Measurements from ENCODE around the gene SPATA21. TPM values are rescaled to one million over a fixed set of nuclear protein-coding genes. Genes with fewer than 3 reads are reported as not detected.

Gene SPATA21
- total RNA-seq, 1 experiment from 2014 or later: not detected

GRCh38 chr1:16425125-16426025 lies 11.8 kb downstream of the SPATA21 start:
- no peaks in the 10 kb centered on the region for H3K36me3 Mint-ChIP-seq
- H3K4me1 Mint-ChIP-seq: peaks cover 5% of the 10 kb centered on the region
- H3K4me3 Mint-ChIP-seq: no peak overlapping the region
- H3K27ac Mint-ChIP-seq: no peak overlapping the region
- ChIA-PET POLR2A (interaction anchor here (1.5 kb wide), 1 partner anchor 15 kb away, joined by 5 read pairs; the partner anchor contains the start of gene NECAP2), CTCF (interaction anchor here (0.7 to 1.4 kb wide), 5 partner anchors 14 to 73 kb away, joined by 3 to 6 read pairs (median 3); partner anchors contain the start of genes FBXO42 and NECAP2)
- ATAC-seq (no peak), DNase-seq (ENCODE audit: low spot score) (no peak)
- no peaks in the 10 kb centered on the region for H3K9me3 Mint-ChIP-seq
- H3K27me3 Mint-ChIP-seq (ENCODE audit: low read depth): no peaks in the 10 kb centered on the region; the same call in 1 of the 2 replicates
- TF ChIP-seq ATF2 (CRISPR knock-in tag; IDR thresholded peaks at IDR 0.05; ENCODE audit: borderline replicate concordance, low read depth) (no peak), ZNF416 (CRISPR knock-in tag; IDR thresholded peaks at IDR 0.05) (no peak), NR3C1 (CRISPR knock-in tag; conservative IDR thresholded peaks at IDR 0.05; ENCODE audit: low read depth) (no peak), GRHL2 (CRISPR knock-in tag; IDR thresholded peaks at IDR 0.05; ENCODE audit: insufficient replicate concordance, severe bottlenecking) (no peak), ZNF512 (CRISPR knock-in tag; IDR thresholded peaks at IDR 0.05; ENCODE audit: borderline replicate concordance) (no peak), ETV6 (CRISPR knock-in tag; IDR thresholded peaks at IDR 0.05) (no peak)
- TF ChIP-seq, protein P1, sequence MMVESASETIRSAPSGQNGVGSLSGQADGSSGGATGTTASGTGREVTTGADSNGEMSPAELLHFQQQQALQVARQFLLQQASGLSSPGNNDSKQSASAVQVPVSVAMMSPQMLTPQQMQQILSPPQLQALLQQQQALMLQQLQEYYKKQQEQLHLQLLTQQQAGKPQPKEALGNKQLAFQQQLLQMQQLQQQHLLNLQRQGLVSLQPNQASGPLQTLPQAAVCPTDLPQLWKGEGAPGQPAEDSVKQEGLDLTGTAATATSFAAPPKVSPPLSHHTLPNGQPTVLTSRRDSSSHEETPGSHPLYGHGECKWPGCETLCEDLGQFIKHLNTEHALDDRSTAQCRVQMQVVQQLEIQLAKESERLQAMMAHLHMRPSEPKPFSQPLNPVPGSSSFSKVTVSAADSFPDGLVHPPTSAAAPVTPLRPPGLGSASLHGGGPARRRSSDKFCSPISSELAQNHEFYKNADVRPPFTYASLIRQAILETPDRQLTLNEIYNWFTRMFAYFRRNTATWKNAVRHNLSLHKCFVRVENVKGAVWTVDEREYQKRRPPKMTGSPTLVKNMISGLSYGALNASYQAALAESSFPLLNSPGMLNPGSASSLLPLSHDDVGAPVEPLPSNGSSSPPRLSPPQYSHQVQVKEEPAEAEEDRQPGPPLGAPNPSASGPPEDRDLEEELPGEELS (CRISPR knock-in tag; IDR thresholded peaks at IDR 0.05): no peak
- TF ChIP-seq, protein P2, sequence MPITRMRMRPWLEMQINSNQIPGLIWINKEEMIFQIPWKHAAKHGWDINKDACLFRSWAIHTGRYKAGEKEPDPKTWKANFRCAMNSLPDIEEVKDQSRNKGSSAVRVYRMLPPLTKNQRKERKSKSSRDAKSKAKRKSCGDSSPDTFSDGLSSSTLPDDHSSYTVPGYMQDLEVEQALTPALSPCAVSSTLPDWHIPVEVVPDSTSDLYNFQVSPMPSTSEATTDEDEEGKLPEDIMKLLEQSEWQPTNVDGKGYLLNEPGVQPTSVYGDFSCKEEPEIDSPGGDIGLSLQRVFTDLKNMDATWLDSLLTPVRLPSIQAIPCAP (CRISPR knock-in tag; IDR thresholded peaks at IDR 0.05): no peak

DNA sequence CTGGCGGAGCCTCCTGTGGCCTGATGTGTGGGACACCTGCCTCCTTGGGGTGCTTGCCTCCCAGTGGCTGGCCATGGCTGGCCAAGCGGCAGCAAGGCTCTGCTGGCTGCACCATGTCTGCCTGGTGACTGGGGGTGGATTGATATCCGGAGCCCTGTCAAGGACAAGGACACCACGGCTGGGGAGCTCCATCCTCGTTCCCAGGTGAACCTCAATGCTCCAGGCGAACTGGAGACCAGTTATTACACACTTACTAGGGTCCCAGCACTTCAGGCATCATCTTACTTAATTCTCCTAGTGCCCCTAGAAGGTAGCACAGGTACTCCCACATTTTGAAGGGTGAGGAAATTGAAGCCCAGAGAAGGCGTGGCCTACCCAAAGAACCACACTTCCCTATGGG lies 15.2 kb downstream of the SPATA21 start:
- no peaks in the 10 kb centered on the region for H3K9me3 Mint-ChIP-seq
- ATAC-seq: no peak
- CTCF ChIA-PET: interaction anchor here (0.6 kb wide), 1 partner anchor 17 kb away, joined by 5 read pairs; no protein-coding TSS in a partner anchor
- peaks cover 12% of the 10 kb centered on the region for H3K4me1 Mint-ChIP-seq
- no peak overlapping the region for H3K27ac Mint-ChIP-seq
- H3K4me3 Mint-ChIP-seq: no peak overlapping the region
- POLR2A ChIA-PET: no interaction called here
- H3K27me3 Mint-ChIP-seq (ENCODE audit: low read depth): no peaks in the 10 kb centered on the region; the same call in 1 of the 2 replicates
- TF ChIP-seq CBFB (CRISPR knock-in tag; IDR thresholded peaks at IDR 0.05; ENCODE audit: low read depth) (no peak), ZNF512 (CRISPR knock-in tag; IDR thresholded peaks at IDR 0.05; ENCODE audit: borderline replicate concordance) (no peak)
- TF ChIP-seq, protein P3, sequence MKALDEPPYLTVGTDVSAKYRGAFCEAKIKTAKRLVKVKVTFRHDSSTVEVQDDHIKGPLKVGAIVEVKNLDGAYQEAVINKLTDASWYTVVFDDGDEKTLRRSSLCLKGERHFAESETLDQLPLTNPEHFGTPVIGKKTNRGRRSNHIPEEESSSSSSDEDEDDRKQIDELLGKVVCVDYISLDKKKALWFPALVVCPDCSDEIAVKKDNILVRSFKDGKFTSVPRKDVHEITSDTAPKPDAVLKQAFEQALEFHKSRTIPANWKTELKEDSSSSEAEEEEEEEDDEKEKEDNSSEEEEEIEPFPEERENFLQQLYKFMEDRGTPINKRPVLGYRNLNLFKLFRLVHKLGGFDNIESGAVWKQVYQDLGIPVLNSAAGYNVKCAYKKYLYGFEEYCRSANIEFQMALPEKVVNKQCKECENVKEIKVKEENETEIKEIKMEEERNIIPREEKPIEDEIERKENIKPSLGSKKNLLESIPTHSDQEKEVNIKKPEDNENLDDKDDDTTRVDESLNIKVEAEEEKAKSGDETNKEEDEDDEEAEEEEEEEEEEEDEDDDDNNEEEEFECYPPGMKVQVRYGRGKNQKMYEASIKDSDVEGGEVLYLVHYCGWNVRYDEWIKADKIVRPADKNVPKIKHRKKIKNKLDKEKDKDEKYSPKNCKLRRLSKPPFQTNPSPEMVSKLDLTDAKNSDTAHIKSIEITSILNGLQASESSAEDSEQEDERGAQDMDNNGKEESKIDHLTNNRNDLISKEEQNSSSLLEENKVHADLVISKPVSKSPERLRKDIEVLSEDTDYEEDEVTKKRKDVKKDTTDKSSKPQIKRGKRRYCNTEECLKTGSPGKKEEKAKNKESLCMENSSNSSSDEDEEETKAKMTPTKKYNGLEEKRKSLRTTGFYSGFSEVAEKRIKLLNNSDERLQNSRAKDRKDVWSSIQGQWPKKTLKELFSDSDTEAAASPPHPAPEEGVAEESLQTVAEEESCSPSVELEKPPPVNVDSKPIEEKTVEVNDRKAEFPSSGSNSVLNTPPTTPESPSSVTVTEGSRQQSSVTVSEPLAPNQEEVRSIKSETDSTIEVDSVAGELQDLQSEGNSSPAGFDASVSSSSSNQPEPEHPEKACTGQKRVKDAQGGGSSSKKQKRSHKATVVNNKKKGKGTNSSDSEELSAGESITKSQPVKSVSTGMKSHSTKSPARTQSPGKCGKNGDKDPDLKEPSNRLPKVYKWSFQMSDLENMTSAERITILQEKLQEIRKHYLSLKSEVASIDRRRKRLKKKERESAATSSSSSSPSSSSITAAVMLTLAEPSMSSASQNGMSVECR (CRISPR knock-in tag; IDR thresholded peaks at IDR 0.05; ENCODE audit: borderline replicate concordance): no peak
- DNase-seq (ENCODE audit: low spot score): no peak
- no peaks in the 10 kb centered on the region for H3K36me3 Mint-ChIP-seq

Data from WTC11 (cell line).